ENCODE measurements around the gene CDC34. TPM values are rescaled to one million over a fixed set of nuclear protein-coding genes. Genes with fewer than 3 reads are reported as not detected.
A peak's percentile ranks its signal among the peaks of the same experiment; 100 is the strongest.

Gene CDC34
- total RNA-seq, 1 experiment from 2014 or later: 129 TPM

DNA sequence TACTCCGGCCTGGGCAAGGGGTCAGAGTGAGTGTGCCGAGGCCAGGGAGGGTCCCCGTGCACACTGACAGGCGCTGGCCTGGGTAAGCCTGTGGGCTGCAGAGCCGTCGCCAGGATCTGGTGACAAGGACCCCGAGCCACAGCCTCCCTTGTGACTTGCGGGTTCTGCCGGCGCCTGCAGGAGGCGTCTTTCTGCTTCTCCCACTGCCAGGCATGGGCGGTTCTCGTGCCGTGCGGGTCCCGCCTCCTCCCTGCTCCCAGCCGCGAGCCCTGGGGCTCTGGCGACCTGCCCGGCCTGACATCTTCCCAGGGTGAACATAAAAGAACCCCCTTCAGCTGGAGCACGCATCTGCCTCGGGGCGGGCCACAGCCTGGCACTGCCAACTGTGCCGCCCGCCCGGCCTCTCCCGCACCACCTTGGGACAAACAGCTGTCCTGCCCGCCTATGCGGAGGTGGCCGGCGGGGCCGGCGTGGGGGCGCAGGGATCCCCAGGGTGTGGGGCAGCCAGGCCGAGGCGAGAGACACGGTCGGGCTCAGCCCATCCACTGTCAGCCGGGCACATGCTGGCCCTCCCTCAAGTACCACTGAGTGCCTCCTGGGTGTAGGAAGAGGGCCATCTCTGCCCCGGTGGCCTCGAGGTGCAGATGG, 56.7 kb downstream of the CDC34 start:
- Mint-ChIP-seq H3K27ac (no peak overlapping the region), H3K9me3 (no peaks in the 10 kb centered on the region), H3K4me3 (peak overlapping the region; percentile 16; the same call in 1 of the 2 replicates), H3K27me3 (ENCODE audit: low read depth) (peaks cover 36% of the 10 kb centered on the region), H3K4me1 (peaks cover 4% of the 10 kb centered on the region; the same call in 1 of the 2 replicates), H3K36me3 (no peaks in the 10 kb centered on the region)
- ATAC-seq: peak; percentile 60
- peak; percentile 90 for DNase-seq (ENCODE audit: low spot score)
- POLR2A ChIA-PET: no interaction called here
- CTCF ChIA-PET: interaction anchor here (0.9 to 1.5 kb wide), 5 partner anchors 12 to 82 kb away, joined by 3 to 5 read pairs (median 3); no protein-coding TSS in a partner anchor
- TF ChIP-seq, protein P1, sequence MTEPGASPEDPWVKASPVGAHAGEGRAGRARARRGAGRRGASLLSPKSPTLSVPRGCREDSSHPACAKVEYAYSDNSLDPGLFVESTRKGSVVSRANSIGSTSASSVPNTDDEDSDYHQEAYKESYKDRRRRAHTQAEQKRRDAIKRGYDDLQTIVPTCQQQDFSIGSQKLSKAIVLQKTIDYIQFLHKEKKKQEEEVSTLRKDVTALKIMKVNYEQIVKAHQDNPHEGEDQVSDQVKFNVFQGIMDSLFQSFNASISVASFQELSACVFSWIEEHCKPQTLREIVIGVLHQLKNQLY (CRISPR knock-in tag; IDR thresholded peaks at IDR 0.05): no peak
- TF ChIP-seq TEAD1 (CRISPR knock-in tag; IDR thresholded peaks at IDR 0.05): no peak
- TF ChIP-seq TCF7 (CRISPR knock-in tag; IDR thresholded peaks at IDR 0.05; ENCODE audit: low read depth): no peak
- TF ChIP-seq HMGXB4 (CRISPR knock-in tag; IDR thresholded peaks at IDR 0.05): 0 out of 2 replicates have a peak, but pooled peaks have one; percentile 25
- TF ChIP-seq SP1 (CRISPR knock-in tag; conservative IDR thresholded peaks at IDR 0.05): 0 out of 2 replicates have a peak, but pooled peaks have one; percentile 25
- no peak for TF ChIP-seq CREM (CRISPR knock-in tag; IDR thresholded peaks at IDR 0.05)
- TF ChIP-seq, protein P2, sequence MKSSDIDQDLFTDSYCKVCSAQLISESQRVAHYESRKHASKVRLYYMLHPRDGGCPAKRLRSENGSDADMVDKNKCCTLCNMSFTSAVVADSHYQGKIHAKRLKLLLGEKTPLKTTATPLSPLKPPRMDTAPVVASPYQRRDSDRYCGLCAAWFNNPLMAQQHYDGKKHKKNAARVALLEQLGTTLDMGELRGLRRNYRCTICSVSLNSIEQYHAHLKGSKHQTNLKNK (CRISPR knock-in tag; IDR thresholded peaks at IDR 0.05): no peak
- TF ChIP-seq ZNF317 (CRISPR knock-in tag; IDR thresholded peaks at IDR 0.05; ENCODE audit: borderline replicate concordance, low read depth): no peak
- TF ChIP-seq, protein P3, sequence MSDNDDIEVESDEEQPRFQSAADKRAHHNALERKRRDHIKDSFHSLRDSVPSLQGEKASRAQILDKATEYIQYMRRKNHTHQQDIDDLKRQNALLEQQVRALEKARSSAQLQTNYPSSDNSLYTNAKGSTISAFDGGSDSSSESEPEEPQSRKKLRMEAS (CRISPR knock-in tag; IDR thresholded peaks at IDR 0.05): 0 out of 2 replicates have a peak, but pooled peaks have one; percentile 20
- no peak for TF ChIP-seq GTF2I (CRISPR knock-in tag; conservative IDR thresholded peaks at IDR 0.05)
- no peak for TF ChIP-seq ZNF396 (CRISPR knock-in tag; IDR thresholded peaks at IDR 0.05; ENCODE audit: borderline replicate concordance)
- TF ChIP-seq, protein P4, sequence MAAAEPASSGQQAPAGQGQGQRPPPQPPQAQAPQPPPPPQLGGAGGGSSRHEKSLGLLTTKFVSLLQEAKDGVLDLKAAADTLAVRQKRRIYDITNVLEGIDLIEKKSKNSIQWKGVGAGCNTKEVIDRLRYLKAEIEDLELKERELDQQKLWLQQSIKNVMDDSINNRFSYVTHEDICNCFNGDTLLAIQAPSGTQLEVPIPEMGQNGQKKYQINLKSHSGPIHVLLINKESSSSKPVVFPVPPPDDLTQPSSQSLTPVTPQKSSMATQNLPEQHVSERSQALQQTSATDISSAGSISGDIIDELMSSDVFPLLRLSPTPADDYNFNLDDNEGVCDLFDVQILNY (CRISPR knock-in tag; IDR thresholded peaks at IDR 0.05): no peak
- TF ChIP-seq NR2C2 (CRISPR knock-in tag; IDR thresholded peaks at IDR 0.05): no peak
- TF ChIP-seq NR1H2 (CRISPR knock-in tag; IDR thresholded peaks at IDR 0.05): no peak
- TF ChIP-seq CBFB (CRISPR knock-in tag; IDR thresholded peaks at IDR 0.05; ENCODE audit: low read depth): no peak
- TF ChIP-seq ZNF121 (CRISPR knock-in tag; IDR thresholded peaks at IDR 0.05): 0 out of 2 replicates have a peak, but pooled peaks have one; percentile 27
- TF ChIP-seq MXD4 (CRISPR knock-in tag; IDR thresholded peaks at IDR 0.05; ENCODE audit: borderline replicate concordance): no peak
- no peak for TF ChIP-seq ARID4B (CRISPR knock-in tag; IDR thresholded peaks at IDR 0.05; ENCODE audit: borderline replicate concordance)
- no peak for TF ChIP-seq ATF2 (CRISPR knock-in tag; IDR thresholded peaks at IDR 0.05; ENCODE audit: borderline replicate concordance, low read depth)
- no peak for TF ChIP-seq ZNF263 (CRISPR knock-in tag; IDR thresholded peaks at IDR 0.05; ENCODE audit: low read depth)
- TF ChIP-seq ELF4 (CRISPR knock-in tag; IDR thresholded peaks at IDR 0.05; ENCODE audit: low read depth): no peak
- no peak for TF ChIP-seq IRF1 (CRISPR knock-in tag; IDR thresholded peaks at IDR 0.05)
- TF ChIP-seq GABPB1 (CRISPR knock-in tag; IDR thresholded peaks at IDR 0.05): no peak
- TF ChIP-seq ZBTB21 (CRISPR knock-in tag; IDR thresholded peaks at IDR 0.05; ENCODE audit: borderline replicate concordance): no peak
- TF ChIP-seq RELA (CRISPR knock-in tag; IDR thresholded peaks at IDR 0.05; ENCODE audit: borderline replicate concordance): no peak
- TF ChIP-seq, protein P5, sequence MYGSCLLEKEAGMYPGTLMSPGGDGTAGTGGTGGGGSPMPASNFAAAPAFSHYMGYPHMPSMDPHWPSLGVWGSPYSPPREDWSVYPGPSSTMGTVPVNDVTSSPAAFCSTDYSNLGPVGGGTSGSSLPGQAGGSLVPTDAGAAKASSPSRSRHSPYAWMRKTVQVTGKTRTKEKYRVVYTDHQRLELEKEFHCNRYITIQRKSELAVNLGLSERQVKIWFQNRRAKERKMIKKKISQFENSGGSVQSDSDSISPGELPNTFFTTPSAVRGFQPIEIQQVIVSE (CRISPR knock-in tag; IDR thresholded peaks at IDR 0.05; ENCODE audit: borderline replicate concordance): no peak
